CD14-positive monocyte (primary cell): ENCODE data around the gene BAAT. TPM values are rescaled to one million over a fixed set of nuclear protein-coding genes. Genes with fewer than 3 reads are reported as not detected.

Experiments
- DNase-seq, 3 donors: peaks; one replicate each; pipeline ENCODE4 v3.0.0-alpha.2; 2011 to 2022
- H2AFZ ChIP-seq: 2 replicates; pipeline ENCODE4 v1.6.0; 2012; ENCODE audit warnings: mild to moderate bottlenecking, low read depth, low read length, inconsistent platforms; ENCODE audit not compliant: insufficient read depth, poor library complexity, severe bottlenecking
- H3K27ac ChIP-seq, 2 donors: 1 replicate in 1 of 2; 2 replicates in 1 of 2; pipeline ENCODE4 v1.5.1; 2012 to 2013; ENCODE audit warnings: low read length in 2 of 2, control low read depth in 1 of 2, inconsistent platforms in 1 of 2, low read depth in 1 of 2, mild to moderate bottlenecking in 1 of 2
- H3K27me3 ChIP-seq, 2 donors: one replicate each; pipeline versions ENCODE4 v1.6.0 to v1.6.1; 2011 to 2013; ENCODE audit warnings: low read length in 2 of 2; ENCODE audit not compliant: control insufficient read depth in 2 of 2, insufficient read depth in 2 of 2
- H3K36me3 ChIP-seq, 2 donors: replicated peaks in 1 of 2; 1 replicate in 1 of 2; 2 replicates in 1 of 2; pipeline versions ENCODE4 v1.5.1 to v1.6.1; 2012 to 2013; ENCODE audit warnings: low read length in 2 of 2, control low read depth in 1 of 2, inconsistent platforms in 1 of 2, mild to moderate bottlenecking in 1 of 2; ENCODE audit not compliant: insufficient read depth in 2 of 2, control insufficient read depth in 1 of 2
- H3K4me1 ChIP-seq, 2 donors: 1 replicate in 1 of 2; 2 replicates in 1 of 2; pipeline versions ENCODE4 v1.5.1 to v1.6.1; 2012 to 2013; ENCODE audit warnings: low read length in 2 of 2, control low read depth in 1 of 2, inconsistent platforms in 1 of 2, mild to moderate bottlenecking in 1 of 2, moderate library complexity in 1 of 2; ENCODE audit not compliant: insufficient read depth in 2 of 2, control insufficient read depth in 1 of 2
- H3K4me2 ChIP-seq: replicated peaks from 2 replicates; pipeline ENCODE3; 2012; ENCODE audit warnings: low read length, moderate library complexity, mild to moderate bottlenecking; ENCODE audit not compliant: poor library complexity, severe bottlenecking; ENCODE audit errors: extremely low read depth
- H3K4me3 ChIP-seq, 3 experiments: fragments of 200-600 bp in 1 of 3; sonication (generic) in 1 of 3; replicated peaks in 1 of 3; 1 replicate in 2 of 3; 2 replicates in 1 of 3; pipeline ENCODE4 v1.5.1; 2011 to 2013; ENCODE audit warnings: low read length in 3 of 3, mild to moderate bottlenecking in 3 of 3, control low read depth in 2 of 3, low read depth in 2 of 3, inconsistent platforms in 1 of 3, moderate library complexity in 1 of 3
- H3K79me2 ChIP-seq: 2 replicates; pipeline ENCODE4 v1.6.0; 2012; ENCODE audit warnings: mild to moderate bottlenecking, control low read depth, inconsistent platforms, low read length, moderate library complexity; ENCODE audit not compliant: insufficient read depth
- H3K9ac ChIP-seq: 2 replicates; pipeline ENCODE4 v1.6.0; 2017; ENCODE audit warnings: low read length, mild to moderate bottlenecking; ENCODE audit not compliant: insufficient read depth, poor library complexity, severe bottlenecking
- H3K9me3 ChIP-seq, 2 donors: replicated peaks in 1 of 2; 1 replicate in 1 of 2; 2 replicates in 1 of 2; pipeline versions ENCODE4 v1.5.1 to v1.6.1; 2012 to 2013; ENCODE audit warnings: low read length in 2 of 2, control low read depth in 1 of 2; ENCODE audit not compliant: control insufficient read depth in 1 of 2, insufficient read depth in 1 of 2
- H4K20me1 ChIP-seq: 2 replicates; pipeline ENCODE4 v1.6.0; 2012; ENCODE audit warnings: mild to moderate bottlenecking, low read length, control low read depth, moderate library complexity; ENCODE audit not compliant: insufficient read depth
- H3K27ac Mint-ChIP-seq, 7 donors: one replicate each; pipeline ENCODE4 v1.8.0; 2020; ENCODE audit warnings: mild to moderate bottlenecking in 7 of 7, mixed read lengths in 7 of 7, moderate library complexity in 6 of 7, inconsistent platforms in 2 of 7
- H3K27me3 Mint-ChIP-seq, 3 donors: one replicate each; pipeline ENCODE4 v1.8.0; 2021 to 2022; ENCODE audit warnings: low read depth in 3 of 3, mild to moderate bottlenecking in 3 of 3, mixed read lengths in 3 of 3, moderate library complexity in 3 of 3, inconsistent platforms in 1 of 3
- H3K36me3 Mint-ChIP-seq, 2 donors: one replicate each; pipeline ENCODE4 v1.8.0; 2020; ENCODE audit warnings: mixed read lengths in 2 of 2, inconsistent platforms in 1 of 2, mild to moderate bottlenecking in 1 of 2
- H3K4me1 Mint-ChIP-seq: one replicate; pipeline ENCODE4 v1.8.0; 2020; ENCODE audit warnings: mild to moderate bottlenecking, mixed read lengths
- H3K4me3 Mint-ChIP-seq, 2 donors: one replicate each; pipeline ENCODE4 v1.8.0; 2020; ENCODE audit warnings: mild to moderate bottlenecking in 2 of 2, mixed read lengths in 2 of 2, moderate library complexity in 1 of 2
- H3K9me3 Mint-ChIP-seq, 7 donors: one replicate each; pipeline ENCODE4 v1.8.0; 2020 to 2022; ENCODE audit warnings: mixed read lengths in 7 of 7, mild to moderate bottlenecking in 6 of 7, moderate library complexity in 6 of 7, inconsistent platforms in 2 of 7
- WGBS: methylation state at CpG from one replicate; pipeline ENCODE4 v1.1.5; 2013; ENCODE audit warnings: missing lambda C conversion rate; ENCODE audit not compliant: insufficient coverage; 5-methylcytosine and 5-hydroxymethylcytosine counted together
- intact Hi-C, 2 donors: fragments of 100-400 bp; cut with micrococcal nuclease; formaldehyde crosslinking; loops; one replicate each; pipeline versions ENCODE4 v1.15.0 to v1.15.1; 2023
- polyA plus RNA-seq, 3 donors: library from polyadenylated mRNA; depleted of rRNA in 1 of 3; unstranded in 2 of 3; stranded (reverse) in 1 of 3; fragments of 300-500 nt in 2 of 3; fragments of >200 nt in 1 of 3; fragmentation: Illumina TruSeq in 2 of 3; gene quantifications; 1 replicate in 2 of 3; 2 replicates in 1 of 3; pipeline ENCODE4 v1.2.3, GENCODE V29; 2012 to 2021
- TF ChIP-seq, protein P1 (sequence below): fragments of 200-600 bp; IDR thresholded peaks from one replicate; pipeline ENCODE4 v1.8.0; 2022; ENCODE audit warnings: antibody characterized with exemption, mild to moderate bottlenecking

BAAT gene
- polyA plus RNA-seq, 3 donors: not detected

GRCh38 chr9:101429736-101430135 lies 44.9 kb upstream of the BAAT start:
- Histone ChIP-seq H3K27ac (no peak overlapping the region), H3K4me3 (no peak overlapping the region), H3K36me3 (no peaks in the 10 kb centered on the region), H3K79me2 (no peaks in the 10 kb centered on the region), H4K20me1 (no peaks in the 10 kb centered on the region), H3K4me1 (no peaks in the 10 kb centered on the region), H3K9ac (no peak overlapping the region), H2AFZ (no peak overlapping the region), H3K4me2 (no peak overlapping the region), H3K27me3 (peaks cover 0 to 2% of the 10 kb centered on the region in 2 donors), H3K9me3 (no peaks in the 10 kb centered on the region)
- peaks cover 0 to 5% (median 5%) of the 10 kb centered on the region in 3 donors for H3K27me3 Mint-ChIP-seq
- TF ChIP-seq, protein P1, sequence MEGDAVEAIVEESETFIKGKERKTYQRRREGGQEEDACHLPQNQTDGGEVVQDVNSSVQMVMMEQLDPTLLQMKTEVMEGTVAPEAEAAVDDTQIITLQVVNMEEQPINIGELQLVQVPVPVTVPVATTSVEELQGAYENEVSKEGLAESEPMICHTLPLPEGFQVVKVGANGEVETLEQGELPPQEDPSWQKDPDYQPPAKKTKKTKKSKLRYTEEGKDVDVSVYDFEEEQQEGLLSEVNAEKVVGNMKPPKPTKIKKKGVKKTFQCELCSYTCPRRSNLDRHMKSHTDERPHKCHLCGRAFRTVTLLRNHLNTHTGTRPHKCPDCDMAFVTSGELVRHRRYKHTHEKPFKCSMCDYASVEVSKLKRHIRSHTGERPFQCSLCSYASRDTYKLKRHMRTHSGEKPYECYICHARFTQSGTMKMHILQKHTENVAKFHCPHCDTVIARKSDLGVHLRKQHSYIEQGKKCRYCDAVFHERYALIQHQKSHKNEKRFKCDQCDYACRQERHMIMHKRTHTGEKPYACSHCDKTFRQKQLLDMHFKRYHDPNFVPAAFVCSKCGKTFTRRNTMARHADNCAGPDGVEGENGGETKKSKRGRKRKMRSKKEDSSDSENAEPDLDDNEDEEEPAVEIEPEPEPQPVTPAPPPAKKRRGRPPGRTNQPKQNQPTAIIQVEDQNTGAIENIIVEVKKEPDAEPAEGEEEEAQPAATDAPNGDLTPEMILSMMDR: no peak
- DNase-seq: no peak
- H3K27ac Mint-ChIP-seq: no peak overlapping the region
- H3K4me3 Mint-ChIP-seq: no peak overlapping the region
- intact Hi-C loops: no loop called here
- H3K9me3 Mint-ChIP-seq: peaks cover 0 to 17% (median 1%) of the 10 kb centered on the region in 7 donors
- WGBS: 100% methylated on average over 2 of the region's 7 CpGs
- H3K4me1 Mint-ChIP-seq: no peaks in the 10 kb centered on the region
- H3K36me3 Mint-ChIP-seq: no peaks in the 10 kb centered on the region

- Mint-ChIP-seq H3K27ac (no peak overlapping the region), H3K27me3 (peaks cover 0 to 5% (median 5%) of the 10 kb centered on the region in 3 donors), H3K9me3 (peaks cover 0 to 17% (median 1%) of the 10 kb centered on the region in 7 donors), H3K4me1 (no peaks in the 10 kb centered on the region), H3K4me3 (no peak overlapping the region), H3K36me3 (no peaks in the 10 kb centered on the region)
- 93% methylated on average over 2 of the region's 3 CpGs for WGBS
- Histone ChIP-seq H3K4me1 (no peaks in the 10 kb centered on the region), H3K36me3 (no peaks in the 10 kb centered on the region), H3K79me2 (no peaks in the 10 kb centered on the region), H3K9me3 (no peaks in the 10 kb centered on the region), H3K4me2 (no peak overlapping the region), H2AFZ (no peak overlapping the region), H3K27ac (no peak overlapping the region), H3K4me3 (no peak overlapping the region), H3K27me3 (peaks cover 0 to 2% of the 10 kb centered on the region in 2 donors), H3K9ac (no peak overlapping the region), H4K20me1 (no peaks in the 10 kb centered on the region)
- intact Hi-C loops: no loop called here
- TF ChIP-seq, protein P1: no peak
- DNase-seq: no peak
These were observed 44.1 kb upstream of the BAAT start for GRCh38 chr9:101428909-101429308.
